Measurements from ENCODE around the gene PKLR.

DNA sequence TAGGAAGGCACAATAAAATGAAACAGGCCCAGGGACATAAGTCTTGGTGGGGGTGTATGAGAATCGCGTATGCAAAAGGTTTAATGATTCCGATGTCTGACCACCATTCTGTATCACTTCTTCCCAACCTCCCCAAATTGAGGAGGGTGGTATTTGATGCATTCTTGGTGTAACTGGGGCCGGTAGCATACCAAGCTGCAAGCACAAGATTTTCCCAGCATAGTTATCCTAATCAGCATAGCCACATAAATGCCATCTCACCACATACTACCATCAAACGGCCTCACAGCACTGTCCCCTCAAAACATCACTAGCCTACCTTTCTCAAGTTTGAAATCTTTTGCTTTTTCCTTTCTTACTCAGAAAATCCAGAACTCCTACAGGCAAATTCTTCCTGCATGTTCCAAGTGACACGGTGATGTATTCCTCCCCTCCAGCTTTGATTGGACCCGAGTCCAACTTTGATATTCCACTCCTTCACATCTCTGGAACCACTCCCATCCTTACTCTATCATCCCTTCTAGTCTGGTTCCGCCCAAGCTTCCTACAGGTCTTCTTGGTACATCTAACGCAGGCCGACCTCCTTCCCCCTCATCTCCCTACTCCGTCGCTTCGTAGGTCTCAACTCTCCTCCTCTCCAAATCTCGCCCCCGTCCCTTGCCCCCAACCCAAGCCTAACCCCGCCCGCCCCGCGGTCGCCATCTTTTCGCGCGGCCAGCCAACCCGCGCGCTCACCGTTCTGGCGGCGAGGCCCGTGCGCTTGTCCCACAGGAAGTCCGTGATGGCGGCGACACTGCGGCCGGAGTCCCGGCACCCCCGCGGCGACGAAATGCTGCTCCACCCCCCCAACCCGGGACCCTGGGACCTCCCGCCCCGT lies 28.5 kb downstream of the PKLR start:
- TF ChIP-seq POLR2A (IDR thresholded peaks at IDR 0.05) (no peak), EP300 (IDR thresholded peaks at IDR 0.05) (no peak), POLR2AphosphoS5 (IDR thresholded peaks at IDR 0.05) (no peak)
- TF ChIP-seq, protein P1, sequence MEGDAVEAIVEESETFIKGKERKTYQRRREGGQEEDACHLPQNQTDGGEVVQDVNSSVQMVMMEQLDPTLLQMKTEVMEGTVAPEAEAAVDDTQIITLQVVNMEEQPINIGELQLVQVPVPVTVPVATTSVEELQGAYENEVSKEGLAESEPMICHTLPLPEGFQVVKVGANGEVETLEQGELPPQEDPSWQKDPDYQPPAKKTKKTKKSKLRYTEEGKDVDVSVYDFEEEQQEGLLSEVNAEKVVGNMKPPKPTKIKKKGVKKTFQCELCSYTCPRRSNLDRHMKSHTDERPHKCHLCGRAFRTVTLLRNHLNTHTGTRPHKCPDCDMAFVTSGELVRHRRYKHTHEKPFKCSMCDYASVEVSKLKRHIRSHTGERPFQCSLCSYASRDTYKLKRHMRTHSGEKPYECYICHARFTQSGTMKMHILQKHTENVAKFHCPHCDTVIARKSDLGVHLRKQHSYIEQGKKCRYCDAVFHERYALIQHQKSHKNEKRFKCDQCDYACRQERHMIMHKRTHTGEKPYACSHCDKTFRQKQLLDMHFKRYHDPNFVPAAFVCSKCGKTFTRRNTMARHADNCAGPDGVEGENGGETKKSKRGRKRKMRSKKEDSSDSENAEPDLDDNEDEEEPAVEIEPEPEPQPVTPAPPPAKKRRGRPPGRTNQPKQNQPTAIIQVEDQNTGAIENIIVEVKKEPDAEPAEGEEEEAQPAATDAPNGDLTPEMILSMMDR (IDR thresholded peaks at IDR 0.05): no peak
